SW 1271 (cell line): ENCODE measurements around the gene OVCH2.
"Not testable (repeated sequence)": the region's sequence is repeated elsewhere in the genome, so short reads cannot be mapped to it uniquely, and the experiment has no call there.

Source experiments
- DNase-seq, 2 experiments: peaks; one replicate each; lab custom pipeline; 2025; lab: John Stamatoyannopoulos, UW

Gene OVCH2

DNA sequence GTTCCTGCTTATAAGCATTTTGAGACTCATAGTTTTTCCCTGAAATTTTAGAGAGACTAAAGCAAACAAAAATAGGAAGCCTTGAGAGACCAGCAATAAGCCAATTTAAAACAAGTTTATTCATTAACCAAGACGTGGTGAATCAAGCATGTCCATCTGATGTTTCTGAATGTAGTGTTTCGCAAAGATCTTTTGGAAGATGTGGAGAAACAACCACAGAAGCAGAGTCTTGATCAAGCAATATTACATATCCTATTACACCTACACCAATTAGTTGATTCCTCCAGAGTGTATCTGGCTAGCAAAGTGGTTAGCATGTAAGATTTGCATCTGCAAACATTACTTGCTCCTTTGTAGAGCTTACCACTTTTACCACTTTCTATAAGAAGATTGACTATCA lies at the start of gene OVCH2:
Gene OVCH2 (minus strand): TSS at position 101 of the 400 bp plus-strand sequence. CDS start 83 bp downstream, at position 18.
- DNase-seq: no peak

GRCh38 chr11:7749456-7749855 lies 43.2 kb upstream of the OVCH2 start:
- no peak for DNase-seq

GRCh38 chr11:7734767-7735166 lies 28.5 kb upstream of the OVCH2 start:
- DNase-seq: not testable (repeated sequence)

DNA sequence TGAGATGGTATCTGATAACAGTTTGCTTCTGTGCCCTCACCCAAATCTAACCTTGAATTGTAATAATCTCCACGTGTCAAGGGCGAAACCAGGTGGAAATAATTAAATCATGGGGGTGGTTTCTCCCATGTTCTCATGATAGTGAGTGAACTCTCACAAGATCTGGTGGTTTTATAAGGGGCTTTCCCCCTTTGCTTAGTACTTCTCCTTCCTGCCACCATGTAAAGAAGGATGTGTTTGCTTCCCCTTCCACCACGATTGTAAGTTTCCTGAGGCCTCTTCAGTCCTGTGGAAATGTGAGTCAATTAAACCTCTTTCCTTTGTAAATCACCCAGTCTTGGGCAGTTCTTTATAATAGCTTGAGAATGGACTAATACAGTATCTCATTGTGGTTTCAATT lies 8.5 kb upstream of the OVCH2 start:
- no peak for DNase-seq

GRCh38 chr11:7703740-7704139 lies 2.5 kb downstream of the OVCH2 start:
- no peak for DNase-seq

- no peak for DNase-seq
These were observed 9.9 kb downstream of the OVCH2 start for GRCh38 chr11:7696424-7696823.

DNA sequence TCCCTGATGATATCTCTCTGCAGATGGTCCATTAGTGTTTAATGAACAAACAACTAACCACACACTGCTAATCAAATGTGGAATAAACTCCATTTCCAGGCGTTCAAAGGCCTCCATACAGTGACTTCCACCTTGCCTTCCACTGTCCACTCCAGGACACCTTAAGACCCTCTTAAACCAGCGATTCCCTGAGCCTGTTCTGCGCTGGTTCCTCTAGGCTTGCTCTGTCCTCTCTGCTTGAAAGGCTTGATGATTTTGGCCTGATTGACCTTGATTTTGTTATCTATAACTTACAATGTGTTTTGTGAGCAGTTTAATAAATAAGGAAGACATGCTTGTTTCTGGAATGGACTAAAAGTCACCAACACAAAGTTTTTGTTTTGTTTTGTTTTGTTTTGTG lies 12.0 kb downstream of the OVCH2 start:
- no peak for DNase-seq

DNA sequence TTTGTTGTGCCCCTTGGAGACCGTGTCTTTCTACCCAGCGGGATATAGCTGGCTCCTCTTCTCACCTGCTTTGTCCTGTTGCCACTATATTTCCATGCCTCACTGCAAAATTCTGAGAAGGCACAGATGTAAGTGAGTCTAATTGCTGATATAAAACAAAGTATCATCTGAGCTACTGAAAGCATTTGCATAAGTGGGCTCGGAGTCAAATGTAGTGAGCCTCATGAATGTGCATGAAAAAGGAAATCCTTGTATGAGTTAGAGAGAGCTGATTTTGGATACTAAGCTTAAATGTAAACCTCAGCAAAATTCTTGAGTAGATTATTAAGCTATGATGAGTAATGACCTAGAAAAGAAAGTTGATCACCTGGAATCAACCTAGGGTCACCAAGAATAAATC lies 13.9 kb downstream of the OVCH2 start:
- DNase-seq: no peak

GRCh38 chr11:7691759-7692350 lies 14.4 kb downstream of the OVCH2 start:
- DNase-seq: no peak

DNA sequence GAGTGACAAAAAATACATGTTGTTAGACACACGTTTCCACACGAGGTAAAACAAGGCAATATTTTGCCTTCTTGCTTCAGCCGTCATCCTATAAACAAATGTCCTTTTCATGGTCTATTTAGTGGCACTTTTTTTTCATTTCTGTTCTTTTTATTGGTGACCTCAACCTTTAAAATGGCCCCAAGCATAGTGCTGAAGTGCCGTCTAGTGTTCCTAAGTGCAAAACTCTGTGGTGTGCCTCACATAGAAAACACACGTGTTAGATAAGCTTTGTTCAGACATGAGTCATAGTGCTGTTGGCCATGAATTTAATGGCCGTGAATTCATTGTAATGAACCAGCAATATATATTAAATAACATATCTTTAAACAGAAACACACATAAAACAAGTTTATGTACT lies 15.6 kb downstream of the OVCH2 start:
- no peak for DNase-seq

DNA sequence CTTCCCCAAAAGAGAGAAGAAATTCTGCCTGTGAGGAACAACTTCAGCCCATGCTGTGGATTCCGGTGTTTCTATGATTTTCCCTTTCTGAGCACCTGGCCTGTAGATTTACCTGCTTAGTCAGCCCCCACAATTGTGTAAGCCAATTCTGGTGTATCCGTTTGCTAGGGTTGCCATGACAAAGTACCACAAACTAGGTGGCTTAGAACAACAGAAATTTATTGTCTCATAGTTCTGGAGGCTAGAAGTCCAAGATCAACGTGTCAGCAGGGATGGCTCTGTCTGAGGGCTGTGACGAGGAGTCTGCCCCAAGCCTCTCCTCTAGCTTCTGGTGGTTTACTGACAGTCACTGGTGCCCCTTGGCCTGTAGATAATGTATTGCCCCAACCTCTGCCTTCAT lies 17.0 kb downstream of the OVCH2 start:
- no peak for DNase-seq

- peak in 1 of 2 experiments; percentile 21 for DNase-seq
These were observed 17.9 kb downstream of the OVCH2 start for GRCh38 chr11:7688238-7688826.

- no peak for DNase-seq
These were observed 18.9 kb downstream of the OVCH2 start for GRCh38 chr11:7687386-7687785.

DNA sequence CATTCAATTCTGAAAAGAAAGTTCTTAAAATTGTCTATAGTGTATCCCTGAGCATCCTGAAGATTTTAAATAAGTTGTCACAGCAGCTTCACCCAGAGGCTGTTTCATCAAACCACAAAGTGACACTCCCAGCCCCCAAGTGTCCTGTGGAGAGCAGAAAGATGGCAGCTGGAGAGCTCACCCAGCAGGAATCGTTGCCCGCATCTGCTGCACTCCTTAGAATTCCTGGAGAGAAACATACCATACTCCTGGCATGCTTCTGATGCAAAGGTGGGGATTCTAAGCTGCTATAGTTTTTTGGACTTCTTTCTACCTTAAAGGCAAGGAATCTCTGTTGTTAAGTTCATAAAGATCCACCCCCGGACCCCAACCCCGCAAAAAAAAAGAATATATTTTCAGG lies 19.5 kb downstream of the OVCH2 start:
- DNase-seq: no peak

DNA sequence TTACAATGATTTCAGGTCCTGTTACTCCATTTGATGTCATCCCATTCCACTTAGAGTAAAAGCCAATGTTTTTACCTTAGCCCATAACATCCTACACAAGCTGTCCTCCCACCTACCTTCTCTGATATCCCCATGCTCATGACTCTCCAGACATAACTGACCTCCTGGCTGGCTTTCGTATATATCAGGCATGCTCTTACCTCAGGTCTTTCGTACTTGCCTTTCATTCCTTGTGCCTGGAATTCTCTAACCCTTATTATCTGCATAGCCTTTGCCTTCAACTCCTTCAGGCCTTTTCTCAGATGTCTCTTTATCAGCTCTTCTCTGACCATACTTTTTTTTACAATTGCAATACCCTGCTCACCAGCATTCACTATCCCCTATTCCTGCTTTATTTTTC lies 22.7 kb downstream of the OVCH2 start:
- no peak for DNase-seq

- DNase-seq: no peak
These were observed 28.5 kb downstream of the OVCH2 start for GRCh38 chr11:7677796-7678201.

- no peak for DNase-seq
These were observed 29.2 kb downstream of the OVCH2 start for GRCh38 chr11:7677071-7677470.

DNA sequence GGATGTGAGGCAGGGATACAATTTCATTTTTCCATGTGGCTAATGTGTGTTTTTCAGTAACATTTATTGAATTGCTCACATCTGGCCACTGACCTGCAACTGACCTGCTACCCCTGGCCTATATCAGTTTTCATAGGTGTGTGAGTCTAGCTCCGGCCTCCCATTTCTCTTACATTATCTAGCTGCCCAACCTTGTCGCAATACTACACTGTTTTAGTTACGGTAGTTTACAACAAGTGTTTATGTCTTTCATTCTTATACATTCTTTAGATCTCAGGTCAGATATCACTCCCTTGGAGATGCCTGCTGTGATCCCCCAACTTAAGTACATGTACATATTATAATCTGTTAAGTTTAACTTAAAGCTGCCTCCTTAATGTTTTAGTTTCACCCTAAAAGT lies 30.6 kb downstream of the OVCH2 start:
- no peak for DNase-seq

- DNase-seq: no peak
These were observed 32.4 kb downstream of the OVCH2 start for GRCh38 chr11:7673724-7674434.

GRCh38 chr11:7672960-7673723 lies 33.1 kb downstream of the OVCH2 start, which contains the start of gene CYB5R2:
Gene CYB5R2 (minus strand): TSS chr11:7673500. CDS start chr11:7672825, 675 bp downstream.
- DNase-seq: no peak

- no peak for DNase-seq
These were observed 33.9 kb downstream of the OVCH2 start for GRCh38 chr11:7672276-7672959.
